Stimulated activated CD4-positive, alpha-beta T cell treated with anti-CD3 and anti-CD28 coated beads, TNF-alpha, amount 100 ng/mL, for 48 hours (primary cell): Measurements from ENCODE around the gene UVSSA.
A peak's percentile ranks its signal among the peaks of the same experiment; 100 is the strongest.
"Not testable (repeated sequence)": the region's sequence is repeated elsewhere in the genome, so short reads cannot be mapped to it uniquely, and the experiment has no call there.

Experiments used
- DNase-seq, 3 donors: peaks; one replicate each; pipeline ENCODE4 v3.0.0-alpha.2; 2020; ENCODE audit warnings: low read depth in 3 of 3

UVSSA gene

GRCh38 chr4:1330761-1331590, 16.0 kb upstream of the UVSSA start:
- peak; percentile 46 to 59 (median 59) for DNase-seq

GRCh38 chr4:1331591-1332353, 15.2 kb upstream of the UVSSA start:
- DNase-seq: no peak

- DNase-seq: no peak
Measured at GRCh38 chr4:1332686-1333085, 14.3 kb upstream of the UVSSA start.

DNA sequence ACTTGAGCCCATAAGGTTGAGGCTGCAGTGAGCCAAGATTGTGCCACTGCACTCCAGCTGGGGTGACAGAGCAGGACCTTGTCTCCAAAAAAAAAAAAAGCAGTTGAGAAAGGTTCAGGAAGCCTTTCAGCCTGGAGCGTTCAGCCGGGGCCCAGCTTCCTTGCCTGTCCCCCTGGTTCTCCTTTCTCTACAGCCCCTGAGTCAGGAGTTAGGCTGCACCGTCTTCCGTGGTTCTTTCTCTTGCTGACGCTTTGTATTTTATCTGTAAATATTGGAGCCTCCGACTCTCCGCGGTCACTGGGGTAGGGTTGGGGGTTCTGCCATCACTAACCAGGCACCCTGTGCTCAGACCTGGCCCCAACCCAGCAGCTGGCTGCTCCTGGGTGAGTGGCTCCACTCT, 13.8 kb upstream of the UVSSA start:
- DNase-seq: no peak

- DNase-seq: not testable (repeated sequence)
Measured at GRCh38 chr4:1333851-1334578, 13.0 kb upstream of the UVSSA start.

DNA sequence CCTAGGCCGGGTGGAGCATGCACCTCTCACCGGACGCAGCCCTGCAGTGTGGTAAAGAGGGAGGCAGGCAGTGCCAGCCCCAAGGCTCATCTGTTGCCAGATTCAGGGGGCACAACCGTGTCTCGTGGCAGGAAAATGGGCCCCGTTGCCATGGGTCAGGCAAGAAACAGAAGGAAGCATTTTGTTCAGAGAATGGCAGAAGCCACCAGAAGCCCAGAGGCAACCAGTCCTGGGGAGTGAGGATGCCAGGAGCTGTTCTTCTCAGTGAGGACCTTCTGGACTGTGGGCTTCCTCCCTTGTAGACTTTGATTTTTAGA, 12.5 kb upstream of the UVSSA start:
- DNase-seq: no peak

GRCh38 chr4:1335193-1335883, 11.7 kb upstream of the UVSSA start:
- not testable (repeated sequence) for DNase-seq

GRCh38 chr4:1336088-1336491, 10.9 kb upstream of the UVSSA start:
- no peak for DNase-seq

DNA sequence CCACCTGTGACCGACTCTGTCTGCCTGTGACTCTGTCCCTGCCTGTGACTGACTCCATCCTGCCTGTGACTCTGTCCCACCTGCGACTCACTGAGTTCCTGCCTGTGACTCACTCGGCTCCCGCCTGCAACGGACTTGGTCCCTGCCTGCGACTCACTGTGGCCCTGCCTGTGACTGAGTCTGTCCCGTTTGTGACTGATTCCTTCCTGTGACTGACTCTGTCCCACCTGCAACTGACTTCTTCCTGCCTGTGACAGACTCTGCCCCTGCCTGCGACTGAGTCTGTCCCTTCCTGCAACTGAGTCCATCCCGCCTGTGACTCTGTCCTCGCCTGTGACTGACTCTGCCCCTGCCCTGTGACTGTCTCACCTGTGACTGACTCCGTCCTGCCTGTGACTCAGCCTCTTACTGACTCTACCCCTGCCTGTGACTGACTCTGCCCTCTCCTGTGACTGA, 9.6 kb upstream of the UVSSA start:
- DNase-seq: peak; percentile 45 to 83 (median 64)

GRCh38 chr4:1337951-1338751, 8.9 kb upstream of the UVSSA start:
- no peak for DNase-seq

DNA sequence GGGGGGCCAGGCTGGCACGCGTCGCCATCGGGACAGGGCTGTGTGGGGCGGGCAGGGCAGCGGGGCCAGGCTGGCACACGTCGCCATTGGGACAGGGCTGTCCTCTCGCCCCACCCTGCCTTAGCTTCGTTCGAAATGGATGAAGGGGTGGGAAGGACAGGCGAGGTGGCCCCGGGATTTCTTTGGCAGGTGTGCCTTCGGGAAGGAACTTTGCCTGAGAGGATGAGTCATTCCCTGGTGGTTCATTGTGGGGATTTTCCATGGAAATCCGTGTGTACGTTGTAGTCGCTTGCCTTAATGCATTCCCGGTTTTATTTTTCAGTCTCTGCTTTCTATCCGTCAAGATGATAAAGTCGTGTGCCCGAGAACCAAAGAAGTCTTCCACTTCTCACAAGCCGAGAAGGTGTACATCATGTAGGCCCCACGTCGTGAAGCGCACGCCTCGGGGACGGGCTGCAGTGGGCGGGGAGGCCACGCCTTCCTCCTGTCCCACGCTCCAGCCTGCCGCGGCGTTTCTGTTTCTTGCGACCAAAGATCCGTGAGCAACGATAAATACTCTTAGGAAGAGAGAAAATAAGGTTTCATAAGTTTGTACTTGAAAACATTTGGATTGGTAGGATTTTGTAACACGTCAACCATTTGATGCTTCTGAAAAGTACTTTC, 8.1 kb upstream of the UVSSA start:
- DNase-seq: no peak

- no peak for DNase-seq
Measured at GRCh38 chr4:1339489-1339888, 7.5 kb upstream of the UVSSA start.

DNA sequence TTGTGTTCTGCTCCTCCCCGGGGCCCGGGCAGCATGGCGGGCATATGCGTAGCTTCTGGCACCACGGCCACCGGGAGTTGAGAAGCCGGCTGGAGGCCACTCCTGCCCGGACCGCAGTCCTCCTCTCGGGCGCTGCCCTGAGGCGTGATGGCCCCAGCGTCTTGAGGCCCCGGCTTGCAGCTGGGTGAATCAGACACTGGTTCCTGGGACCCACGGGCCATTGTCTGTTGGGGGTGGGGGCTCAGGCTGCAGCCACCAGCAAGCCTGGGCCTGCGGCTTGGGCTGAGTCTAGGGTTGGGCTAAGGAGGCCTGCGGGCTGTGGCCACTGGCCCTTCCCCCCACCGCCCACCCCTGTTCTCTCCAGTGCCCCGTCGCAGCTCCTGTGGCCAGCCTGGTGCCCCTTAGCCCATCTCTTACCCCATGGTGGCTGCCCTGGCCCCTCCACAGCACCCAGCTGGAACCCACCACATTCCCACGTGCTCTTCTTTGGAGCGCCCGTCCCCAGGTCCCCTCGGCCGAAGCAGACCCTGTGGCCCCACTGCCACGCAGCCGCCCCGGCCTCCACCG, 6.7 kb upstream of the UVSSA start:
- no peak for DNase-seq

DNA sequence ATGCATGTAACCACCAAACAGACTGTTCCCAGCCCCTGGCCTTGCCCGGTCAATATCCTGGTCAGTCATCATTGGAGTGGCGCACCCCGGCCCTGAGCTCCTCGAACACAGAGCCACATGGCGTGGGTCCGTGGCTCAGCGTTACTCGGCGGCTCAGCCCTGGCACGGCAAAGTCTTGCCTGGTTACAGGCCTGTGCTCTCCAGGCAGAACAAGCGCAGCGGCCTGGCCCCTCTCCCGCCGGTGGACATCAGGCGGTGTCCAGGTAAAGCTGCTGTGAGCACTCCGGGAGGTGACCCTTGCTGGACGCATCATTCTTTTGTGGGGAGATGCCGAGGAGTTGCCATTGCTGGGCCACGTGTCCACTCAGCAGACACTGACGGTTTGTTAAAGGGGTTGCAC, 6.1 kb upstream of the UVSSA start:
- no peak for DNase-seq

- no peak for DNase-seq
Measured at GRCh38 chr4:1342003-1342402, 5.0 kb upstream of the UVSSA start.

DNA sequence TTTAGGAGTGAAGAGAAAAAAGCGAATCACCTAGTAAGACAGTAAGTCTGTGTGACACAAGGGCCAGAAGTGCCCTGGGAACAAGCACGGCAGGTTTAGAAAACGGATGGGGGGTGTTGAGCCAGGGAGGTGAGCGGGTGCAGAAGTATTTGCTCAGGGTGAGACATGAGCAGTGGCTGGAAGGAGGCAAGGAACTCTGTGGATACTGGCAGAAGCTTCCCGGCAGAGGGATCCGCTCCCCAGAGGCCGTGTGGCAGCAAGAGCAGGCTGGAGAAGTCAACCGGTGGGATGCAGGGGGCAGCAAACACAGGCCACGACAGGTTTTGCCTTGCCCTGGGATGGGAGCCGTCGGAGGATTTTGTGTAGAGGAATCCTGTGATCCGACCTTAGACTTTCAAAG, 2.3 kb upstream of the UVSSA start:
- DNase-seq: no peak

DNA sequence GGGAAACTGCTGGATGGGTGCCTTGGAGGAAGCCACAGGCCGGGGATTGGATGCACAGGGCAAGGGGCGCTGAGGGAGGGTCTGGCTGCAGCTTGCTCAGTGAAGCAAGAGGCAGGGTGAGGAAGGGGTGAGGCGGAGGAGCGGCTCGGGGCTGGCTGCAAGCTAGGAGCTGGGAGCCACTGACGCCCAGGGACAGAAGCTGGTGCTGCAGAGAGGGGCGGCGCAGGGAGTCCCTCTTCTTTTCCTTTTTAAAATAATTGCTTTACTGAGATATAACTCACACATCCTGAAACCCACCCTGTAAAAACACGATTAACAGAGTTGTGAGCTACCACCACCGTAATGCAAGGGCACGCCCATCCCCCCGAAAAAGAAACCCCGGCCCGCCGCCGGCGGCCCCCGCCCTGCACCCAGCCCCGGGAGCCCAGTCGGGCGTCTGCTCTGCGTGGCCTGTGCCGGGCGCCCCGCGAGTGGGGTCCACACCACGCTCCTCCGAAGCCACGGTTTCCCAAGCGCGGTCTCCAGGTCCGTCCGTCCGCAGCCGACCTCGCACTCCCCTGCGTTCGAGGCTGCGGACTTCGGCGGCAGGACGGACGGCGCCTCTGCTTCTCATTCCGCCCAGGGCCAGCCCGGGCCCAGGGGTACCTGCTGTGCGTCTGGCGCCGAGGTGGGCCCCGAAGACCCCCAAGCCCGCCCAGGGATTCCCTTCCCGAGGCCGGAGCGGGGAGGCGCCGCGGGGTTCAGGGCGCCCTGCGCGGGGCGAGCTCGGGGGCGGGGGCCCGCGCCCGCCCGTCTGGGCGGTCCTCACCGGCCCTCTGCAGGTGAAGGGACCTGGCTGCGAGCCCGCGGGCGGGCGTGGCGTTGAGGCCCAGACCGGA, 866 bp upstream of the UVSSA start:
- DNase-seq: peak in 1 of 3 donors; percentile 31

- peak; percentile 25 to 40 (median 27) for DNase-seq
Measured at GRCh38 chr4:1347410-1347864, 429 bp downstream of the UVSSA start.

GRCh38 chr4:1348014-1348513, 1.1 kb downstream of the UVSSA start:
- DNase-seq: no peak
